ENCODE data around the gene SMC3. TPM values are rescaled to one million over a fixed set of nuclear protein-coding genes. Genes with fewer than 3 reads are reported as not detected.

SMC3 gene
- total and polyA plus RNA-seq, 2 of the 4 experiments (the other 2 are of a cell fraction) = 15.0 to 15.2 TPM

DNA sequence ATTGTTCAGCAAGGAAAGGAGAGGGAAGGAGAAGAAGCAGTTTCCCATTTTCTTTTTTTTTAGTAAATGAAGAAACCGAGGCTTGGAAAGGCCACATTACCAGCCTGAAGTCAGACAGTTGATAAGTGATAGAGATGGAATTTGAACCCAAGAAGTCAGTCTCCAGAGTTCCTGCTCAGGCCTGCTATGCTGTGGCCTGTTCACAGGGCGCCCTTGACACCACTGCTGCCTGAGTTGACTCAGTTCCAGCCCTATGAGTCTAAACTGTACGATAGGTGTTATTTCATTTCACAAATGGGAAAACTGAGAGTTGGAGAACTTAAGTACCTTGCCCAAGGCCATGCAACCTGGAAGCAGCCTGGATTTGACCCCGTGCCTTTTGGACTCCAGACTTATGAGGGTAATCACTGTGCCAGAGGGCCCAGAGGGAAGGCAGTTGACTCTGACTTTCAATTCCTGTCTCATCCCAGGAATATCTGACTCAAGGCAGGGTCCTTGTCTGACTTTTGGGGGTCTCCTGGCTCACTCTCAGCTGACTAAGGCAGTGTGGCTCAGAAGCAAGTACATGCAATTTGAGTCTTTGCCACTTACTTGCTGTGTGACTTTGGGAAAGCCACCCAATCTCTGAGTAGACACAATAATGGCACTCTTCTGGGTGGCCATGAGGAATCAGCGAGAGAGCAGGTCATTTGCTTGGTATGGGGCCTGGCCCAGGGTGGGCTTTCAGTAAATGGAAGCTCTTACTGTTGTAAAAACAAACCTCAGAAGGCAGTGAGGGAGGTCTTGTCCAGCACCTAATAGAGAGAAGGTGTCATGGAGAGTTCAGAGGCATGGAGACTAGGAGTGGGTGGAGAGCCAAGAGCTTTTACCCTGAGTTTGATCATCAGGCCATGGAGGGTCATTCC, 58.7 kb downstream of the SMC3 start:
- no TSS peak for BruUV-seq (replicated peaks)
- ChIA-PET CTCF (interaction anchor here (1.3 kb wide), 1 partner anchor 46 kb away, joined by 5 read pairs; no protein-coding TSS in a partner anchor), POLR2A (ENCODE audit: unreplicated experiment) (no interaction called here)
- no peak overlapping the region for H2AK9ac ChIP-seq (replicated peaks; ENCODE audit: low read depth, low read length, poor library complexity)
- DNase-seq (no peak), ATAC-seq (ENCODE audit: low read depth) (no peak)
- H2AK5ac ChIP-seq (ENCODE audit: low read depth, low read length) = no peak overlapping the region
- in situ Hi-C loops (cut with MboI; ENCODE audit: low sequenced_read_pairs) = no loop called here
- no peak overlapping the region for H3K56ac ChIP-seq (ENCODE audit: extremely low read depth, insufficient read depth, low read length)
- H2BK120ac ChIP-seq (ENCODE audit: low read depth, low read length) = no peak overlapping the region
- H3K79me1 ChIP-seq (ENCODE audit: low read depth in 1 of 2, low read length in 2 of 2) = no peaks in the 10 kb centered on the region
- H3K27ac ChIP-seq (ENCODE audit: insufficient read depth, low read length) = no peak overlapping the region
- H2AFZ ChIP-seq (replicated peaks; ENCODE audit: low read length, poor library complexity) = no peak overlapping the region
- no peak overlapping the region for H3K9ac ChIP-seq (ENCODE audit: low read depth, low read length)
- H3K9me1 ChIP-seq (ENCODE audit: insufficient read depth, low read length) = peaks cover 3% of the 10 kb centered on the region; the same call in 1 of the 2 replicates
- no peak overlapping the region for H3K14ac ChIP-seq (replicated peaks; ENCODE audit: low read depth, low read length)
- peaks cover 2% of the 10 kb centered on the region; the same call in 1 of the 2 replicates for H3K4me1 ChIP-seq (ENCODE audit: control insufficient read depth, insufficient read depth, low read length)
- no peak overlapping the region; the same call in 2 of the 3 replicates for H2BK15ac ChIP-seq (ENCODE audit: low read depth, low read length)
- H3K36me3 ChIP-seq (ENCODE audit: control insufficient read depth, insufficient read depth, low read length) = no peaks in the 10 kb centered on the region
- H3K18ac ChIP-seq (ENCODE audit: low read depth, low read length) = no peak overlapping the region
- no peak overlapping the region for H2BK20ac ChIP-seq (ENCODE audit: low read depth, low read length)
- H4K20me1 ChIP-seq (ENCODE audit: insufficient read depth, low read length) = no peaks in the 10 kb centered on the region
- H4K91ac ChIP-seq (ENCODE audit: insufficient read depth, low read depth, low read length) = no peak overlapping the region
- TF ChIP-seq NFE2L2 (IDR thresholded peaks at IDR 0.05; ENCODE audit: low read depth, low read length) (no peak), MAZ (IDR thresholded peaks at IDR 0.05; ENCODE audit: borderline replicate concordance, low read depth, low read length) (no peak), CEBPB (IDR thresholded peaks at IDR 0.05; ENCODE audit: low read depth, low read length) (no peak), CHD1 (IDR thresholded peaks at IDR 0.05; ENCODE audit: low read depth, low read length) (no peak), MAFK (IDR thresholded peaks at IDR 0.05; ENCODE audit: low read depth, low read length) (no peak), FOS (IDR thresholded peaks at IDR 0.05; ENCODE audit: low read depth, low read length) (no peak), SMC3 (IDR thresholded peaks at IDR 0.05; ENCODE audit: low read depth, low read length) (no peak), POLR2A (IDR thresholded peaks at IDR 0.05; ENCODE audit: low read depth, low read length) (no peak), MXI1 (IDR thresholded peaks at IDR 0.05; ENCODE audit: borderline replicate concordance, low read depth, low read length) (no peak), RAD21 (IDR thresholded peaks at IDR 0.05; ENCODE audit: low read length) (no peak), RFX5 (IDR thresholded peaks at IDR 0.05; ENCODE audit: low read depth, low read length) (no peak)
- TF ChIP-seq, protein P1, sequence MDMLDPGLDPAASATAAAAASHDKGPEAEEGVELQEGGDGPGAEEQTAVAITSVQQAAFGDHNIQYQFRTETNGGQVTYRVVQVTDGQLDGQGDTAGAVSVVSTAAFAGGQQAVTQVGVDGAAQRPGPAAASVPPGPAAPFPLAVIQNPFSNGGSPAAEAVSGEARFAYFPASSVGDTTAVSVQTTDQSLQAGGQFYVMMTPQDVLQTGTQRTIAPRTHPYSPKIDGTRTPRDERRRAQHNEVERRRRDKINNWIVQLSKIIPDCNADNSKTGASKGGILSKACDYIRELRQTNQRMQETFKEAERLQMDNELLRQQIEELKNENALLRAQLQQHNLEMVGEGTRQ (IDR thresholded peaks at IDR 0.05; ENCODE audit: low read depth, low read length) = no peak
- TF ChIP-seq, protein P2, sequence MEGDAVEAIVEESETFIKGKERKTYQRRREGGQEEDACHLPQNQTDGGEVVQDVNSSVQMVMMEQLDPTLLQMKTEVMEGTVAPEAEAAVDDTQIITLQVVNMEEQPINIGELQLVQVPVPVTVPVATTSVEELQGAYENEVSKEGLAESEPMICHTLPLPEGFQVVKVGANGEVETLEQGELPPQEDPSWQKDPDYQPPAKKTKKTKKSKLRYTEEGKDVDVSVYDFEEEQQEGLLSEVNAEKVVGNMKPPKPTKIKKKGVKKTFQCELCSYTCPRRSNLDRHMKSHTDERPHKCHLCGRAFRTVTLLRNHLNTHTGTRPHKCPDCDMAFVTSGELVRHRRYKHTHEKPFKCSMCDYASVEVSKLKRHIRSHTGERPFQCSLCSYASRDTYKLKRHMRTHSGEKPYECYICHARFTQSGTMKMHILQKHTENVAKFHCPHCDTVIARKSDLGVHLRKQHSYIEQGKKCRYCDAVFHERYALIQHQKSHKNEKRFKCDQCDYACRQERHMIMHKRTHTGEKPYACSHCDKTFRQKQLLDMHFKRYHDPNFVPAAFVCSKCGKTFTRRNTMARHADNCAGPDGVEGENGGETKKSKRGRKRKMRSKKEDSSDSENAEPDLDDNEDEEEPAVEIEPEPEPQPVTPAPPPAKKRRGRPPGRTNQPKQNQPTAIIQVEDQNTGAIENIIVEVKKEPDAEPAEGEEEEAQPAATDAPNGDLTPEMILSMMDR (conservative IDR thresholded peaks at IDR 0.05; ENCODE audit: low read depth, low read length) = no peak
- no peak overlapping the region for H4K5ac ChIP-seq (ENCODE audit: low read depth, low read length)
- H3K4ac ChIP-seq (ENCODE audit: low read depth, low read length) = no peak overlapping the region
- H2BK5ac ChIP-seq (ENCODE audit: low read depth, low read length, poor library complexity, severe bottlenecking) = no peak overlapping the region
- H4K8ac ChIP-seq (ENCODE audit: low read depth in 2 of 2, low read length in 2 of 2) = no peak overlapping the region
- 79% methylated on average over 2 of the region's 5 CpGs; no CpG with 5 or more reads in 1 of the 2 experiments for WGBS, 2 experiments (ENCODE audit: extremely low coverage in 2 of 2, insufficient read length in 1 of 2)
- dilution Hi-C loops (cut with HindIII; ENCODE audit: low sequenced_read_pairs, unreplicated experiment) = no loop called here
- no peaks in the 10 kb centered on the region for H3K9me3 ChIP-seq (ENCODE audit: control insufficient read depth, insufficient read depth, low read length)
- no peak overlapping the region for H3K23ac ChIP-seq (ENCODE audit: low read depth, low read length)
- H3K4me2 ChIP-seq (ENCODE audit: low read depth, low read length) = no peak overlapping the region
- H3K4me3 ChIP-seq (ENCODE audit: insufficient read depth, low read depth, low read length) = no peak overlapping the region
- intact Hi-C loops (cut with micrococcal nuclease) = no loop called here
- H3K27me3 ChIP-seq (ENCODE audit: control insufficient read depth, insufficient read depth, low read length) = peaks cover 20% of the 10 kb centered on the region
